NCI-H226 (cell line): ENCODE measurements around the gene DCBLD1.
"Not testable (repeated sequence)": the region's sequence is repeated elsewhere in the genome, so short reads cannot be mapped to it uniquely, and the experiment has no call there.

Experiments used
- DNase-seq: peaks from one replicate; pipeline ENCODE4 v3.0.0-alpha.2; 2015

DCBLD1 gene

GRCh38 chr6:117482240-117483003, at the start of gene DCBLD1:
TSS of gene DCBLD1 (plus strand) at chr6:117482674. CDS start at chr6:117482782, 108 bp downstream.
- DNase-seq, result peak; percentile 77

- DNase-seq, result peak; percentile 87
Measured at GRCh38 chr6:117440706-117441525, 41.6 kb upstream of the DCBLD1 start.

- peak; percentile 50 for DNase-seq
Measured at GRCh38 chr6:117441824-117442264, 40.6 kb upstream of the DCBLD1 start.

- DNase-seq, result not testable (repeated sequence)
Measured at GRCh38 chr6:117442313-117442712, 40.2 kb upstream of the DCBLD1 start.

- peak; percentile 21 for DNase-seq
Measured at GRCh38 chr6:117444600-117444999, 37.9 kb upstream of the DCBLD1 start.

GRCh38 chr6:117446861-117447260, 35.6 kb upstream of the DCBLD1 start:
- no peak for DNase-seq

GRCh38 chr6:117448011-117448410, 34.5 kb upstream of the DCBLD1 start:
- no peak for DNase-seq

- peak; percentile 95 for DNase-seq
Measured at GRCh38 chr6:117448732-117449485, 33.6 kb upstream of the DCBLD1 start.

- peak; percentile 47 for DNase-seq
Measured at GRCh38 chr6:117449549-117450439, 32.7 kb upstream of the DCBLD1 start.

GRCh38 chr6:117451671-117452070, 30.8 kb upstream of the DCBLD1 start:
- no peak for DNase-seq

GRCh38 chr6:117456250-117456649, 26.2 kb upstream of the DCBLD1 start:
- no peak for DNase-seq

GRCh38 chr6:117456998-117457397, 25.5 kb upstream of the DCBLD1 start:
- DNase-seq, result no peak

- DNase-seq, result no peak
Measured at GRCh38 chr6:117459204-117459944, 23.1 kb upstream of the DCBLD1 start.

- no peak for DNase-seq
Measured at GRCh38 chr6:117463762-117464665, 18.5 kb upstream of the DCBLD1 start.

- no peak for DNase-seq
Measured at GRCh38 chr6:117464700-117465099, 17.8 kb upstream of the DCBLD1 start.

GRCh38 chr6:117465691-117466090, 16.8 kb upstream of the DCBLD1 start:
- DNase-seq, result no peak

- no peak for DNase-seq
Measured at GRCh38 chr6:117467876-117468275, 14.6 kb upstream of the DCBLD1 start.

GRCh38 chr6:117468527-117468926, 13.9 kb upstream of the DCBLD1 start:
- not testable (repeated sequence) for DNase-seq

GRCh38 chr6:117469356-117469755, 13.1 kb upstream of the DCBLD1 start:
- DNase-seq, result no peak

- no peak for DNase-seq
Measured at GRCh38 chr6:117469791-117470190, 12.7 kb upstream of the DCBLD1 start.
